ENCODE data around the gene FAM181A.

The FAM181A gene

GRCh38 chr14:93974833-93975232 lies 47.7 kb downstream of the FAM181A start:
- no peak for DNase-seq (ENCODE audit: low read depth, low spot score)
- no peak overlapping the region for H3K27ac ChIP-seq

DNA sequence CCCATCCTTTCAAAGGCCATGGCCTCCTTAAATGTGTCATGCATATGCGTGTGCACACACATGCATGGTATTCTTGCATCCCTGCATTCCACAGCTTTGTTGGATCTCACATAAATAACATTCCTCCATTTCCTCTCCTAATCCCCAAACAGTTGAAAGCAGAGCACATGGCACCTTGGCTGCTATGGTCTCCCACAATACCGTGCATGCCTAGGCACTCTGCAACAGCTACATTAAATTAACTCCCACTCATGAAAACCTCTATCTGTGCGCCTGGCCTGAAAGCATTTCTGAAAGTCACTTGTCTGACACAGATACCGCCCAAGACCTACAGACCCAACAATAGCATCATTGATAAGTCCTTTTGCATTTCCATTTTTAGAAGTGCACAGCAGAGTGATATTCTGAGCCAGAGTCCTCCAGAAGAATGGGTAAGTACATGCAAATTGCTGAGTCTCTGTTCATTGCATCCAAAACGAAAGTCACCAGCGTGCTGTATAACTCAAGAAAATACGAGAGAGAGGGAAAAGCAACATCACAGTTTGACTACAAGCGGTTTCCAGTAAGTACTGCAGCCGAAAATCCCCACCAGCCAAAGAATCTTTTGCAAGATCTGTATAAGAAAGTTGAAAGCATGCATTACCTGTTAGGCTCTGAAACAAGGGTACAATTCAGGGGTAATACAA lies 48.8 kb downstream of the FAM181A start:
- no peak for DNase-seq (ENCODE audit: low read depth, low spot score)
- no peak overlapping the region for H3K27ac ChIP-seq

DNA sequence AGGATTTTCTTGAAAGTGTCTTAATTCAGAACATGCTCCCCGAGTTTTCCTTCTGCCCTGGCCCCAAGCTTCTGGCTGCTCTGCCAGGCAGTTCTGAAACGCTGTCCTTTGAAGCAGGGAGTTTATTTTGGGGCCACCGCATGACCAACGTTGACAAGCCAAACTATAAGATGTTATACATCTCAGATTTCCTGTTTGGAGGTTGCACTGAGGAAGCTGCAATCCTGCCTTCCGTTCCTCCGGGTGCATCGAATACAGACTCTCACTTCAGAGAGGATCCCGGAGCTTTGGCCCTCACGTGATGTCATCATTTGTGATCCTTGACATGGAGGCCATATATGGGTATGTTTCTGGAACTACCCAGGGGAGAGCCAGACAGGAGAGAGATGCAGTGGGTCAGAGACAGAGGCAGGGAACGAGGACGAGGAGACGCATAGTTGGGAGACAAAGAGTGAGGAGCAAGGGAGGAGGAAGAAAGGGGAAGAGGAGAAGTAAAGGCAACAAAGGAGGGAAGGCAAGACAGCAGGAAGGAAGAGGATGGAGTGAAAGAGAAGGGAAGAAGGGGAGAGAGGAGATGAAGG lies 49.4 kb downstream of the FAM181A start, which contains the start of gene ASB2:
TSS of gene ASB2 (minus strand) at position 94 of the 581 bp plus-strand sequence. CDS start 12,031 bp downstream, outside the sequence.
- no peak within 1 kb of the TSS for H3K27ac ChIP-seq
- no peak for DNase-seq (ENCODE audit: low read depth, low spot score)

DNA sequence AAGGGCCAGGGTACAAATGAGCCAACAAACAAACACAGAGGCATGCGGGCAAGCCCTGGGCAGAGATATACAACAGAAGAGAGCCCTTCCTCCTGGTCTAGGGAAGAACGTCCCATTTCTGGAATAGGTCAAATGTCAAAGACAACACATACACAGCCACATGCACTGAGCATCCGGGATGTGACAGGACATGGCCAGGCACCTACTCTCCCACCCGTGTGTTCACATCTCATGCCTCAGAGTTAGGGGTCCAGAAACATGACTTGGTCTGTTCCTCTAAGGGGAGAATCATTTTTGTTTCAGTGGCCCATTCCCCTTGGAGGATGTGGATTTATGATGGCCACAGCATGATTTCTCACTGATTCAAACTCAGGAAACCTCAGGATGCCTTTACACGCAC lies 50.0 kb downstream of the FAM181A start:
- no peak overlapping the region for H3K27ac ChIP-seq
- DNase-seq (ENCODE audit: low read depth, low spot score), result no peak

DNA sequence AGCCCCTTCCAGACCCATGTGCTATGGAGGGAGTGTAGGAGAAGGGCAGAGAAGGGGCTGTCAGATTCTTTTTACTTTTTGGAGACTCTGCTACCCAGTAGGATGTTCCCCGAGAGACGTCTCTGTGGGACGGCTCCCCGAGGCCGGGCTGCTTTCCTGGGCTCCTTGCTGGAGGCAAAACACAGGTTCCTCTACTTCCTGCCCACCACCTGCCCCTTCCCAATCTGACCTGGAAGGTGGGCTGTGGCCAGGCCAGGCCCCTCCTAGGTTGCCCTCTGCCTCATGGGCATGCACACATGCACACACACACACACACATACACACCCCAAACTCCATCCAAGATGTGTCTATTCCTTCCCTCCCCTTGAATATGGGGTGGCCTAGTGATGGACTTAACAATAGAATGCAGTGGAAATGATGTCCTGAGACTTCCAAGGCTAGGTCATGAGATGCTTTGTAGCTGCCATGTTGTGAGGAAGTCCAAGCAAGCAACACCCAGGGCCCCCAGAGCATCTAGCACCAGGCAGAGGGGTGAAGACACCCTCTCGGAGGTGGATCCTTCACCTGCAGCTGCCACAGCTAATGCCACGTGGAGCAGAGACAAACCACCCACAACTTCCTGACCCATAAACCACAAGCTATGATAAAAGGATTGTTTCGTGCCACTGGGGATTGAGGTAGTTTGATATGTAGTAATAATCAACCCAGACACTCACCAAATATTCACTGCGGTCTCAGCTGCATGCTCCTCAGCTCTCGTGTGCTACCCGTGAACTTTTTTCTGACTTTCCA lies 50.8 kb downstream of the FAM181A start:
- H3K27ac ChIP-seq, result no peak overlapping the region
- no peak for DNase-seq (ENCODE audit: low read depth, low spot score)

- no peak for DNase-seq (ENCODE audit: low read depth, low spot score)
Measured at GRCh38 chr14:93978735-93979134, 51.6 kb downstream of the FAM181A start.

More at GRCh38 chr14:93978735-93979134, 51.6 kb downstream of the FAM181A start:
- no peak overlapping the region for H3K27ac ChIP-seq

Data from epithelial cell of prostate (primary cell).